ENCODE results near the gene POU5F2.

The POU5F2 gene, protein sequence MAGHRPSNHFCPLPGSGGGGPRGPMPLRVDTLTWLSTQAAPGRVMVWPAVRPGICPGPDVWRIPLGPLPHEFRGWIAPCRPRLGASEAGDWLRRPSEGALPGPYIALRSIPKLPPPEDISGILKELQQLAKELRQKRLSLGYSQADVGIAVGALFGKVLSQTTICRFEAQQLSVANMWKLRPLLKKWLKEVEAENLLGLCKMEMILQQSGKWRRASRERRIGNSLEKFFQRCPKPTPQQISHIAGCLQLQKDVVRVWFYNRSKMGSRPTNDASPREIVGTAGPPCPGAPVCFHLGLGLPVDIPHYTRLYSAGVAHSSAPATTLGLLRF

DNA sequence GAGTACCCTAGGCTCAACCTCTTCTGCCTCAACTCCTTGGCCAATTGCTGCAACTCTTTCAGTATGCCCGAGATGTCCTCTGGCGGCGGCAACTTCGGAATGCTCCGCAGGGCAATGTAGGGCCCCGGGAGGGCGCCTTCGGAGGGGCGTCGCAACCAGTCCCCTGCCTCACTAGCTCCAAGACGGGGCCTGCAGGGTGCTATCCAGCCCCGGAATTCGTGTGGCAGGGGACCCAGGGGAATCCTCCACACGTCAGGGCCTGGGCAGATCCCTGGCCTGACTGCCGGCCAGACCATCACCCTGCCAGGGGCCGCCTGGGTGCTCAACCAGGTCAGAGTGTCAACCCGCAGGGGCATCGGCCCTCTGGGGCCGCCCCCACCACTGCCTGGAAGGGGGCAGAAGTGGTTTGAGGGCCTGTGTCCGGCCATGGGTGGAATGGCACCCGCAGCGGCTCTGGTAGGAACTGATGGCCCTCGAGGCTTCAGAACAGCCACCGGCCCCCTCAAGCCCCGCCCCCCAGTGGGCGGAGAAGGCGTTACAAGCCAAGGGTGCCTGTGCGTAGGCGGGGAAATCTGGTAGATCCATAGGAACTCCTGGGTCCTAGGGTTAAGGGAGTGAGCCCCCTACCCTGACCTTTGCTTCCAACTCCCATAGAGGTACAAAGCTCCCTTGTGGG is at the start of gene POU5F2:
POU5F2 (minus strand) TSS at position 465 of the 676 bp plus-strand sequence; CDS start at position 428, 37 bp downstream.
- no peak for DNase-seq (ENCODE audit: low read depth)

DNA sequence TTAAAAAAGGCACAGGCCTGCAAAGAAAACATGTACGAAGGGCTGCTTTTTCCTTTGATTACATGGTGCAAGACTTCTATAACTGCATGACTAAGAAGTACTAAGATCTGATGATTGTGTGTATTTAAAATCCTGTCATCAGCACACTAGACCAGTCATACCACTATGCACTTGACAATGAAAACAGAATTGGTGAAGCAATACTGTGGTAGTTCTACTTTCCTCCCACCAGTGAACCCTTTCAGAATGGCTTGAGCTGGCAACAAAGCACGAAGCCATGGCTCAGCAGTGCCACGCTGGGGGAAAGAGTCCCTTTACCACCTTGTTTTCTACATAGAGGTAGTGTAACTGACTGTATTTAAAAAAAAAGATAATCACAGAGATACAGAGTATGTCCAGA is 49.0 kb upstream of the POU5F2 start:
- DNase-seq (ENCODE audit: low read depth), result peak; percentile 1

DNA sequence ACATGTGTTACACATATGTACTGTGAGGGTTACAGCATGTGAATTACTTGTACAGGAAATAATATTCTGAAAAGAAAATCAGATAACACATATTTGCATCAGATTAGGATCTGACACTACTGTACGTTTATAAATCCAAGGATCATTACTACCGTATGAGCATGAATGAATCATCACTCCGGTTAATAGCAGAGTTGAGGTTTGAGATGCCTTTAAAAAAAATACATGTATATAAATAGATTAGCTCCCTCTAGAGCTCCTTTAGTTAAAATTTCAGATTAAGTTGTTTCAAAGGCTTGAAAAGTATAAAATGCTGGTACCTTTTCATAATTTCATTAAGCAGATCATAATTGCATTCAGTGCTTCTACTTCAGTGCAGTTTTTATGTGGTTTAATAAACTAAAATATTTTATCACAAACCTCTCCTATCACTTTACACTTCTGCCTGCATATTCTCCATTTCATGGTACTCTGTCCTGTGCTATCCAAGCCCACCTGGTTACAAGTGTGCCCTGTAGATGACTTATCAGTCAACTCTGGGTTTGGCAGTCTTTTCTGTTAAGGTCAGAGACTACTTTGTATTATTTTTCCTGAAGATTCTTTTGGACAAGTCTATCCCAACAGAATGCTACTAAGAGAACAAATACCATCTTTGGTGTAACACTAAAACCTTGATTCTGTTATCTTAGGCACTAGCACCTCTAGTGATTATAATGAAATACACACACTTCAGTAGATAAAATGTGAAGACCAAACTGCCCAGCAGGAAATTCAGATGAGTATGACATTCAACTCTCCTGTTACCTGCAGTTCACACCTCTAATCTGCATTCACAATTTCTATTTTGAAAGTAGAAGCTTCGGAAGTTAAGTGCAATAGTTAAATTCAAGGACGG is 48.0 kb upstream of the POU5F2 start:
- DNase-seq (ENCODE audit: low read depth), result peak; percentile 43

DNA sequence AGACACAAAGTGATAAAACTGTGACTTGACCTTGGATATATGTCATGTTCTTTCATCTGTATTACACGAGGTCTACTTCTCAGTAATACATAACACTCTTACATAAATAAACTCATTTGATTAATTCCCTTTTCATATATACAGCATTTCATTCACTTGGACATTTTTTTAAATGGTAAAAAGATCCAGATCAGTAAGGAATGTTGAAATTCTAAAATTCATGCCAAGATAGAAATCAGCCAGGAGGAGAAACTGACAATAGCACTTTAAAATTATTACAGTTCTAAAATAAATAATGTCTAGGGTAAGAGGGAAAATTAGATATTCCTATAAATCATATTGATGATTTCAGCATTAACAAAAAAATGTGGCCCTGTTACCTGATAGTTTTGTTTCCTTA is 46.2 kb upstream of the POU5F2 start:
- DNase-seq (ENCODE audit: low read depth), result no peak

DNA sequence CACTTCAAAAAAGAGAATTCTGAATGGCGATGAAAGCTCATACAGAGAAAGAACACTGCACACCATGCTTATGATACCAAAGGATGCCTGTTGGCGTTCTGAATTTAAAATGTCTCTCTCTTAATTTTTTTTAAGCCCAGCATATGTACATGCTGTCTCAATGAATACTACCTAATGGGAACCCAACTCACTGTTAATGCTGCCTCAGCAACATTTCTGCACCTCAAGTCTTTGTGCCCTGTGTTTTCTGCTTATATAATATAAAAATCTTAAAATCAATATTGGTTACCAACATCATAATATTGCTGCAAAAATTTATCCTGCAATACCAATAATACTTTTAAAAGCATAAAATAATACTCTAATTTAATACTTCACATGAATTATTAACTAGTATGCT is 44.1 kb upstream of the POU5F2 start:
- no peak for DNase-seq (ENCODE audit: low read depth)

DNA sequence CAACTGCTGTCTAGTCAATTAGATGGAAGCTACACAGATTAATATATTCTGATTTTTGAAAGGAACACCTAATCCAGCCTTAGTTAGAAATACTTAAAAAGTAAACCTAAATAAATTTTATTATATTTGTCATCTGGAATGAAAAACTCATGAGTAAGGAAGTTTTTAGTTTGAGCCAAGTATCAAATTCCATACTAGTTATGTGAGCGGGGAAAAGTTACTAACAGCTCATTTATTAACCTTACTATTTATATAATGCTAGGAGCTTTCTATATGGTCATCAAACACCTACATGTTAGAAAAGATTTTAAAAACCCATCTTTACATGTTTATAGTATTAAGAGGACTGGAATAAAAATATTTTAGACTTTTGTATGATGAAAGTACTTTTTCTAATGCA is 41.6 kb upstream of the POU5F2 start:
- DNase-seq (ENCODE audit: low read depth), result no peak

DNA sequence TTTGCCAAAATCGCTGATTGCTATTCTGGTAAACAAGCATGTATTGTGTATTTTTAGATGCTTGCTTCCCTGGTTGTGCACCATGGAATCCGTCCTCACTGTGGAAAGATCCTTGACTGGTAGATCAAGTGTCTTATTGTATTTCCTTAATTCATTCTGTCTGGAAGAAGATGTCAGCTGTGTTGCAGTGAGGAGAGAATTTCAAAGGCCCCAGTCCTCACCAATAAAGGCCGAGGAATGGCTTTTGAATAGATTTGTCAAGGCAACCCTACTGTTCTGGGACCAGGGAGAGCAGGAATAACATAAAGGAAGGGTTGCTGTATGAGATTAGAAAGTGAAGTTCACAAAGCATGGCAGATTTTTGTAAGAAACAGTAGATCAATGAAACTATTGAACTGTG is 36.2 kb upstream of the POU5F2 start:
- DNase-seq (ENCODE audit: low read depth), result no peak

DNA sequence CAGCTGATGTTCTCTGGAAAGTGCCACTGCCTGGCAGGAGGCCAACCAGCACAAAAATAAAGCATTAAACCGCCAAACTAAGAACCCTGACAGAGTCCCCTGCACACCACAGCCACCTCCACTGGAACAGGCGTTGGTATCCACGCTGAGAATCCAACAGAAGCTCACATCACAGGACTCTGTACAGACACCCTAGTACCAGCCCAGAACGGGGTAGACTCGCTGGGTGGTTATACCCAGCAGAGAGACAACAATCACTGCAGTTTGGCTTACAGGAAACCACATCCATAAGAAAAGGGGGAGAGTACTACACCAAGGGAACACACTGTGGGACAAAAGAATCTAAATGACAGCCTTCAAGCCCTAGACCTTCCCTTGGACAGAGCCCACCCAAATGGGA is 15.0 kb upstream of the POU5F2 start:
- no peak for DNase-seq (ENCODE audit: low read depth)

DNA sequence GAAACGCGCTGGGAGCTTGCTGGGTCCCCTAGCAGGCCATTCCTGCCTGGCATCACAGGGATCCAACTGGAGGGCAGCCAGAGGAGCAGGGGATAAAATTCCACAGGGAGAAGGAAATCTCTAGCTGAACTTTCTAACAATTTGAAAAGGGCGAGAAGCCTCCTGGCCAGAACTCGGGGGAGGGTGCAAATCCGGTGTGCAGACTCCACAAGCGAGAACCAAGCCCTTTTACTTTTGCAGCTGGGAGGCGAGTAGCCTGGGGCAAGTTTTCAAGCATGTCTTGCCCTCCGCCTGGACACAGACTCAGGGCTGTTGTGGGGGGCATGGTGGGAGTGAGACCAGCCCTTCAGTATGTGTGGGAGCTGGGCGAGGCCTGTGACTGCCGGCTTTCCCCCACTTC is 14.3 kb upstream of the POU5F2 start:
- no peak for DNase-seq (ENCODE audit: low read depth)

DNA sequence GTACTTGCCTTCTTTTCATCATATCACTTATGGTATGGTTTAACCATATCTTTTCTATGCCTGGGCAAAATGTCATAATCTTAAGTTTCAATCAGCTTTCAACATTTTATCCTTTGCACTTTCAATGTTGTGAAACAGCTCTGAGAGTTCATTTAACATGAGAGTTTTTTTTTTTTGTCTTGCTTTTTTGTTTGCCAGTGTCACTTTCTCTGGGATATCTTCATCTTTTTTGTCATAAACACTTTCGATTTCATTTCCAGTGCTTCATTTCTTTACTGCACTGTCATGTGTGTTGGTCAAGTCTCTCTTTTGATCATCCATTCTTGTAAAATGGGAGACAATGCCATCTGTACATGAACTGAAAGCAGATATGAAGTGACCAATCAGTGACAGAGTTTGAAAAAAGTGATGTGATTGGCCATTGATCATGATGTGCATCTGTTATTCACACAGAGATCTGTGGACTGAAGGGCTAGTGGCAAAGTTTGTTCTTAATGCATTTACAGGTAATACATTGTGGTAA is 7.5 kb upstream of the POU5F2 start:
- no peak for DNase-seq (ENCODE audit: low read depth)

DNA sequence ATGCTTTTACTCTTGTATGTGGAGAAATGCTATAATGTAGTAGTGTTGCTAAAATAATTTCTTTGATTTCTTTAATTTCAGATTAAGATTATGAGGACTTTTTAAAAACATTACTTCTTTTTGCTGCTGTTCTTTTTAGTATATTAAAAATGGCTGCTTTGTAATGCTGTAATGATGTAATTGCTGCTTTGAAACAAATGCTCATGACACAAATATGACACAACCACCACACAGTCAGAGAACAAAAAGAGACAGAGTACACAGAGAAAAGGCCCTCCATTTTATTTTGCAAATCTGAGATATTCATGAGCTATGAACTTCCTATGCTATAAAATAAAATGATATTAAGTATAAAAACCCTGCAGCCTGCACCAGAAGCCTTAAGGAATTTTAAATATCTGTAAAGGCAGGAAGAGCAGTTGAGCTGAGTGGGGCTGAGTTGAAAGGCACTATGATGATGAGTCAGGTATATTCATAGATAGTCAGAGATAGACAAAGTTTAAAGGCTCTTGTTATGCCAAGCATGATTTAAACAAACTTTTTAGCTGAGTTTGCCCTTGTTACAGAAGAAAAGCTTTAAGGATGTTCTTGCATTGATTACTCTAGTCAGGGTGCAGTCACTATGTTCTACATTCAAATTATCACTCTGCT is 5.1 kb upstream of the POU5F2 start:
- DNase-seq (ENCODE audit: low read depth), result no peak

DNA sequence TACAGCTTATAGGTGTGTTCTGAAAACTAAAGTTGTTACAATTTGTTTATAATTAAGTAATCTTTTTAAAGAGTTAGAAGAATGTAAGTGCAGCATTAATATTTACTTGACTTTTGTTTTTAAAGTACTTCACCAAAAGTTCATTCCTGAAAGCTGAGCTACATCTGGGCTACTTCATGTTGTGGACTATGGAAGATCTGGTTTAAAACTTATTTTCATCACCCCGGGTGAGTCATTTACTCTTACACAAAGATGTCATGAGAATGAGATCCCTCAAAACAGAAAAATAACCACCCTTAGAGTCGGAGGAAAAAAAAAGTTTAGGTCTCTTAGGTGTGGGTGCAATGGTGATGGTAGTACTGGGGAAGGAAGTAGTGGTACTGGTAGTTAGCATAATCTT is 5.1 kb downstream of the POU5F2 start:
- DNase-seq (ENCODE audit: low read depth), result no peak

DNA sequence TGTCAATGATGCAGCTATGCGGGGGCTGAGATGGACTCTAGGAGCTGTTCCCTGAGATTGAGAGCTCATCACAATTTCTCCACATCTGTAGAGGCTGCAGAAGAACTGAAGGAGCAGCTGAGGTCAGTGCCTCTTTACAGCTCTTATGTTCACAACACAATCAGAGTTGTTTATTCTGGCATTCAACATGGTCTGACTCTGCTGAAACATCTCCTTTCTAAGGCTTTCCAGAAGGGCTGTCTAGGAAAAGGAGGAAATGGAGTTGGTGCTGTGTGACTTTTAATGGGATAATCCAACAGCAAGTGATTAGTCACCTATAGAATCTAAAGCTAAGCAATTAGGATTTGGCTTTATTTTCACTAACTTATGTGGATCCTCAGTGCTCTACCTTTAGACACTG is 6.0 kb downstream of the POU5F2 start:
- DNase-seq (ENCODE audit: low read depth), result peak; percentile 10

DNA sequence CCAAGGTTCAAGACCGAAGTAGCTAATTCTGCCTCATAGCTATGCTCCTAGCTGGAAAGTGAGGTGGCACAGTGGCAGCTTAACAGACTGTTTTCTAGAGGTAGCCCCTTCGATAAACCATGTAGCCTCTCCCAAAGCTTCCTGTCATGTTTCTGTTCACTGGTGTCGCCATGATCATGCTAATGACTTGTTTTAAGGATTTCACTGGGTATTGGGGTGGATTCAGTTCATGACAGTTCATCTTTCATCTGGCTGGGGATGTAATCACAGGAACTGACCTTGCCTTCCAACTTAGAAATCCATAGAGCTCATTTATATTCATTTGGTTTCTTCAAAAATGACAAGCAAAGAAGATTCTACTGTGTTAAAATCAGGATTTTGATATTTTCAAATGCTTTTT is 9.4 kb downstream of the POU5F2 start:
- DNase-seq (ENCODE audit: low read depth), result no peak

DNA sequence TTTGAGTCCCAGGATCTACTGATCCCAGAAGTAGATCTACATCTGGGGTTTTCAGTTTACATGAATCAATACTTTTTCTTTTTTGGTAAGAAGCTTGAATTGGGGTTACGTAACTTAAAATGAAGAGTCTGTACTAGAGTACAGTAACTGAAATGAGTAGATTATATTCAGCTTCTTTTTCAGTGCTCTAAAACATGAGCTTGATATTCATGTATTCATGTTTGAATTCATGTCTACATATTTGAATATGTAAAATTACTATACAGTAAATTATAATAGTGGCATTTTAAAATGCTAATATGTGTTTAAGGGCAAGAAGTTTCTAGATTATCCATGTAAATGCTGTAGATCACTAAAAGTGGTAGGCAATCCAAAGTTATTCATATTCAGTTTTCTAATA is 14.8 kb downstream of the POU5F2 start:
- no peak for DNase-seq (ENCODE audit: low read depth)

DNA sequence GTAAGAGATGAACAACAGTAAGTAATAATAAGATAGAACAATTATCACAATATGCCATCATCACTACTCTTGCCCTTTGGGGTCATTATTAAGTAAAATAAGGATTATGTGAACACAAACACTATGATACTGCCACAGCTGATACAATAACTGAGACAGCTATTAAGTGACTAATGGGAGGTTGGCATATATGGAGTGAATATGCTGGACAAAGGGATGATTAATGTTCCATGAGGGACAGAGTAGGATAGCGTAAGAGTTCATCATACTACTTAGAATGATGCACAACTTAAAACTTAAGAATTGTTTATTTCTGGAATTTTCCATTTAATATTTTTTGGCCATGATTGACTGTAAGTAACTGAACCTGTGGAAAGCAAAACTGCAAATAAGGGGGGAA is 16.6 kb downstream of the POU5F2 start:
- DNase-seq (ENCODE audit: low read depth), result no peak

DNA sequence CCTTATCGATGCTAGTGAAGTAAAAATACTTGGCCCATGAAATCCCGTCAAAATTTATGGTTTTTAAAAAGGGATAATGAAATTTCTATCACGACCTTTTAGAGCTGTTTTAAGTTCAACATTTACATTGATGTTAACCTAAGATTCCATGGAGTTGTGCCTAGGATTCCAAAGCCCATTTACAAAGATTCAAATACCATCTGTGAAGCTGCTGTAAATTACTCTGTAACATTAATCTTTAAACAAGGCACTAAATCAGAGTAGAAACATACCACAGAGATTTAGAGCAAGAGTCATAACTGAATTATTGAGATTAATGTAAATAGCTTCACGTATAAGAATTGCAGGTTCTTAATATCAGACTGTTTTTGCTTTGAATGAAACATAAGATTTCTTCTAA is 17.7 kb downstream of the POU5F2 start:
- DNase-seq (ENCODE audit: low read depth), result no peak

DNA sequence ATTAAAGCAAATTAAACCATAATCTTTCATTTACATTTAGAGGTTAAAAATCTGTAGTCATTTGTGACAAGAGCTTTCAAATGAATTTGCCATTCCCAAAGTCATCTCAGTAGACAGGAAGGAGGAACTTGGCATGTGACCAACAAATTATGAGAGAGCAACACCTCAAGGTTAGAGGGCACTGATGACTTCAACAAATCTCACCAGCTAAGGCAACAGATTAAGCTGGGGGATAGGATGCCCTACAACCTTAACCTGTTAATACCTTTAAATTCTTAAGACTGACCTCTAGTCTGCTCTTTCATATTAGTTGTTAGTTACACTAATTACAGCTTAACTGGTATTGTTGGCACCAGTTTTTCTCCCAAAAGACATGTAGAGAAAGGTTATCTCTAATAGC is 18.4 kb downstream of the POU5F2 start:
- DNase-seq (ENCODE audit: low read depth), result no peak

DNA sequence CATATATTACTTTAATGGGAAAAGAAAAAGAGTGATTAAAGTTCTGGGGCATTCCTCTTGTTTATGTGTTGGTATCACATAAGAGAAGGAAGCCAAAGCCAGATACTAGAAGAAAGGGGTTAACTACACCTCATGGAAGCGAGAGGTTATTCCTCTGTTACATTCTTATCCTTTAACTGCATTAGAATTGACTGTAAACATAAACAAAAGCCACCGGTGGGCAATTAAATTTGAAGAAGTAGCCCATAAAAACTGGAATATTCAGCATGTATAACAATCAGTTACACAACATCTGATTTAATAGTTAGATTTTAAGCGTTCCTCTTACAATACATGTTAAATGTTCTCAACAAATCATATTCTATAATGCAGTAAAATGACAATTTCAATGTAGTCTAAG is 18.8 kb downstream of the POU5F2 start:
- DNase-seq (ENCODE audit: low read depth), result no peak

DNA sequence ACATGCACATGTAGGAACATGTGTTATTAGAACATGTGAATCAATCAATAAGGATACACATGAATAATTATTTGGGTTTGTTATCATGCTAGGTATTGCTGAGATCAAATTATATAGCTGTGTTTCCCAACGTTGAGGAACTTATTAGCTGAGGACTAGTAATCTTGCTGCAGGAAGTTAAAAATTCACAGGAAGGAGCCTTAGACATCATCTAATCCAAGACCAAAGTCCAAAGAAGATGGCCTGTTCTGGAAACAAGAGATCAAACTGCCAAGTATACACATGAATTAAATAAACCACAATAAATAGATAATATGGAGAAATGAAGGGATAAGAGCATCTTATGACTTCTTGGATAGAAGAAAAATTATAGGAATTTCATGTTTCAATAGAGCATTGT is 19.9 kb downstream of the POU5F2 start:
- DNase-seq (ENCODE audit: low read depth), result no peak

DNA sequence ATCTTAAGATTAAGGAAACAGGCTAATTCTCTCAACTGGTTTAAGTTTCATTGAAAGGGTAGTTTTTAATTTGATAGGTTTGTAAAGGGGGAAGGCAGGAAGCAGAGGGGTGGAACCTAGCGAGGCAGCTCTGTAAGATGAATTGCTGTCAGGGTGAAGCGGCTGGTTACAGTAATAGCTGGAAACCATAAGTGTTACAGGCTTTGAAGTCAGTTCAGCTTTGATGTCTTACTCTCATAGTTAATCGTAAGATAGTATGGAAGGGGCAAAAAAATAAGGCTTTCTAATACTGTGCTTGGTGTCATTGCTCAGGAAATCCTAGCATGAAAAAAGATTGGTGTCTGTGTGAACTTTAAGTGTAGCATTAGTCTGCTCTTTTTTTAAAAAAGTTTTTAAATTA is 20.3 kb downstream of the POU5F2 start:
- no peak for DNase-seq (ENCODE audit: low read depth)

DNA sequence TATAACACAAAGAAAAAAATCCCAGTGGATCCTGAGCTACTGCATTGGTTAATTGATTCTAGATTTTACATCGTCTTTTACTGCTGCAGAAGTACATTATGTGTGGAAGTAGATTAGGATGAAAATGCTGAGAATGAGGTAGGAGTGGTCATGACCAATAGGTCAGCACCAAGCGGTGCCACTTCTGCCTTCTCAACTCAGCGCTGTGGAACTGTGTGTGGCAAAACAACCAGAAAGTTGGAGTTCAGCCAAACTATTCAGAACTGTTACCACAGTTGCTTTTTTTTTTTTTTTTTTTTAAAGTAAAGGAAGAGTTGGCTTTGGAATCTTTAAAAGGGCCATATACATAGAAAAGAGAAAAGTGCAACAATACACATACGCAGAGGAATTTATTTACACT is 24.2 kb downstream of the POU5F2 start:
- no peak for DNase-seq (ENCODE audit: low read depth)
